B cell (primary cell): Measurements from ENCODE around the gene KDM6B. TPM values are rescaled to one million over a fixed set of nuclear protein-coding genes. Genes with fewer than 3 reads are reported as not detected.

Experiments used
- ATAC-seq: fragments of 200-7000 bp; cut with Tn5 transposase; one replicate; pipeline ENCODE4 v1.10.0; 2021; ENCODE audit warnings: low read depth, mild to moderate bottlenecking, moderate number of reproducible peaks, moderate library complexity
- CTCF ChIA-PET: fragments of 350-600 bp; sonication (Branson Sonifier 250); formaldehyde crosslinking; loops from one replicate; lab custom pipeline; 2021; ENCODE audit warnings: antibody characterized with exemption, inconsistent platforms; lab: Charles Lee
- POLR2A ChIA-PET: fragments of 350-600 bp; sonication (Branson Sonifier 250); formaldehyde crosslinking; loops from one replicate; lab custom pipeline; 2021; ENCODE audit warnings: antibody characterized with exemption; lab: Charles Lee
- DNase-seq: peaks from one replicate; pipeline ENCODE4 v3.0.0; 2013
- H2AFZ ChIP-seq: 2 replicates; pipeline ENCODE4 v1.6.1; 2012; ENCODE audit warnings: mild to moderate bottlenecking, low read depth, low read length; ENCODE audit not compliant: insufficient read depth, poor library complexity, severe bottlenecking
- H3K27ac ChIP-seq, 2 donors: 1 replicate in 1 of 2; 2 replicates in 1 of 2; pipeline ENCODE4 v1.5.1; 2012 to 2013; ENCODE audit warnings: low read length in 2 of 2, mild to moderate bottlenecking in 2 of 2, moderate library complexity in 1 of 2
- H3K27me3 ChIP-seq, 4 experiments: fragments of 200-600 bp in 1 of 4; sonication (generic) in 1 of 4; replicated peaks in 1 of 4; 1 replicate in 2 of 4; 2 replicates in 2 of 4; pipeline versions ENCODE4 v1.6.1 to v1.7.0; 2013 to 2016; ENCODE audit warnings: low read length in 3 of 4, mild to moderate bottlenecking in 2 of 4, mixed read lengths in 1 of 4, moderate library complexity in 1 of 4; ENCODE audit not compliant: insufficient read depth in 4 of 4, control insufficient read depth in 3 of 4; ENCODE audit errors: control extremely low read depth in 1 of 4
- H3K36me3 ChIP-seq, 2 experiments: replicated peaks in 1 of 2; 1 replicate in 1 of 2; 2 replicates in 1 of 2; pipeline versions ENCODE4 v1.6.1 to v1.7.1; 2013; ENCODE audit warnings: low read length in 1 of 2; ENCODE audit not compliant: insufficient read depth in 2 of 2, control insufficient read depth in 1 of 2; ENCODE audit errors: control extremely low read depth in 1 of 2, extremely low read depth in 1 of 2
- H3K4me1 ChIP-seq, 2 donors: fragments of 200-600 bp in 1 of 2; sonication (generic) in 1 of 2; 1 replicate in 1 of 2; 2 replicates in 1 of 2; pipeline versions ENCODE4 v1.5.1 to v1.6.1; 2013 to 2017; ENCODE audit warnings: low read length in 2 of 2; ENCODE audit not compliant: control insufficient read depth in 2 of 2, insufficient read depth in 2 of 2
- H3K4me2 ChIP-seq: replicated peaks from 2 replicates; pipeline ENCODE3; 2012; ENCODE audit warnings: mild to moderate bottlenecking, low read depth, low read length; ENCODE audit not compliant: poor library complexity, severe bottlenecking
- H3K4me3 ChIP-seq, 5 experiments: fragments of 200-600 bp in 1 of 5; sonication (generic) in 1 of 5; 1 replicate in 3 of 5; 2 replicates in 2 of 5; pipeline versions ENCODE4 v1.5.1 to v1.7.0; 2011 to 2016; ENCODE audit warnings: low read length in 4 of 5, mild to moderate bottlenecking in 4 of 5, low read depth in 2 of 5, control low read depth in 1 of 5, moderate library complexity in 1 of 5; ENCODE audit not compliant: insufficient read depth in 1 of 5; ENCODE audit errors: control extremely low read depth in 1 of 5, extremely low read depth in 1 of 5
- H3K79me2 ChIP-seq: fragments of 200-600 bp; sonication (generic); one replicate; pipeline ENCODE4 v1.6.0; 2016; ENCODE audit warnings: low read length; ENCODE audit not compliant: control insufficient read depth, insufficient read depth
- H3K9ac ChIP-seq: fragments of 200-600 bp; sonication (generic); 2 replicates; pipeline ENCODE4 v1.6.1; 2017; ENCODE audit warnings: mild to moderate bottlenecking, low read length, moderate library complexity
- H3K9me3 ChIP-seq, 3 donors: one replicate each; pipeline versions ENCODE4 v1.6.1 to v1.7.1; 2013; ENCODE audit warnings: low read length in 2 of 3; ENCODE audit not compliant: control insufficient read depth in 2 of 3, insufficient read depth in 1 of 3; ENCODE audit errors: control extremely low read depth in 1 of 3
- H4K20me1 ChIP-seq: 2 replicates; pipeline ENCODE4 v1.6.0; 2012; ENCODE audit warnings: mild to moderate bottlenecking, low read length; ENCODE audit not compliant: insufficient read depth, control insufficient read depth, poor library complexity, severe bottlenecking
- H3K27ac Mint-ChIP-seq: one replicate; pipeline ENCODE4 v1.8.0; 2021; ENCODE audit warnings: mixed read lengths
- H3K27me3 Mint-ChIP-seq: one replicate; pipeline ENCODE4 v1.8.0; 2021; ENCODE audit warnings: mixed read lengths
- H3K4me1 Mint-ChIP-seq: one replicate; pipeline ENCODE4 v1.8.0; 2021; ENCODE audit warnings: mixed read lengths
- H3K4me3 Mint-ChIP-seq: one replicate; pipeline ENCODE4 v1.8.0; 2021; ENCODE audit warnings: mixed read lengths
- H3K9me3 Mint-ChIP-seq: one replicate; pipeline ENCODE4 v1.8.0; 2022; ENCODE audit warnings: mixed read lengths; ENCODE audit not compliant: insufficient read depth
- EZH2 ChIP-seq: IDR thresholded peaks from 2 replicates; pipeline ENCODE4 v1.6.1; 2012; ENCODE audit warnings: borderline replicate concordance, low read depth, mild to moderate bottlenecking, moderate library complexity, low read length; ENCODE audit not compliant: insufficient read depth, poor library complexity, severe bottlenecking
- WGBS: methylation state at CpG from one replicate; pipeline ENCODE4 v1.1.5; 2013; ENCODE audit warnings: missing lambda C conversion rate; ENCODE audit not compliant: insufficient coverage; 5-methylcytosine and 5-hydroxymethylcytosine counted together
- intact Hi-C: fragments of 100-400 bp; cut with micrococcal nuclease; formaldehyde crosslinking; loops from one replicate; pipeline ENCODE4 v1.10.0; 2022
- polyA plus RNA-seq: library from polyadenylated mRNA; depleted of rRNA; stranded (reverse); fragments of >200 nt; gene quantifications from 2 replicates; pipeline ENCODE4 v1.2.3, GENCODE V29; 2012
- total RNA-seq, 2 donors: library from RNA; stranded (reverse); fragments of 120-200 nt in 1 of 2; gene quantifications; 1 replicate in 1 of 2; 2 replicates in 1 of 2; pipeline versions ENCODE4 v1.2.3 to v1.2.4, GENCODE V29; 2013 to 2022
- TF ChIP-seq, protein P1 (sequence below): fragments of 200-600 bp; IDR thresholded peaks from one replicate; pipeline ENCODE4 v1.8.0; 2022; ENCODE audit warnings: antibody characterized with exemption, mild to moderate bottlenecking

The KDM6B gene
- total and polyA plus RNA-seq, 2 donors (not counting 1 experiment from before 2014, with no cell fraction given) = 18.6 to 110 TPM

DNA sequence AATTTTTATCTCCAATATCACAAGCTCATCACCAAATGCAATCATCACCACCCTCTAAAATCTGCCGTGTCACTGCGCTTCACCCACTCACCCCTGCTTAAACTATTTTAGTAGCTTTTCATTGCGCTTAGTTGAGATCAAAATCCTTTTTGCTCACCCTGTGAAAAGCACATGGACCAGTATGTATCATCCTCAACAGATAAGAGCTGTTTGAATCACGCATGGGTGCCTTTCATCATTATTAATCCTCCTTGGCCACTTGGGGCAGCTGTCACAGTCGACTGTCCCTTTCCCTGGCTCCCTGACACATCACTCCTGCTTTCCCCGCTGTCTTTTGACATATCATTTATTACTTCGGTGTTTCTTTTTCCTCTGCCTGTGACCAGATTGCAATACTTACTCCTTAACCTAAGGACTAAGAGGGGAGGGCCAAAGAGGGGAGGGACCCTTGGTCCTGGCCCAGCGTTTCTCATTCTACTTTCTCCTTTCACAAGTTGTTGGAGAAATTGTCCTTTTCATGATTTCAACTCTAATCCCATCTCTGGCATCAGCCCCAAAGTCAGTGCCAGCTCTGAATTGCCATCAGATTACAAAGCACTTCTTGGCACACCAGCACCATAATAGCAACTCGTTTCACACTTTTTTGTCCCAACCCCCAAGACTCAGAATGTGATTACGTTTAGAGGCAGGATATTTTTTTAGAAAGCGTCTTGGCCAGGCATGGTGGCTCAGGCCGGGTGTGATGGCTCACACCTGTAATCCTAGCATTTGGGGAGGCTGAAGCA lies 8.6 kb upstream of the KDM6B start:
- Histone ChIP-seq H3K4me3 (no peak overlapping the region), H3K27me3 (peaks cover 0 to 2% (median under 1%) of the 10 kb centered on the region in 4 experiments), H3K27ac (no peak overlapping the region), H3K4me2 (no peak overlapping the region), H4K20me1 (no peaks in the 10 kb centered on the region), H3K9ac (no peak overlapping the region), H3K4me1 (no peaks in the 10 kb centered on the region), H3K36me3 (no peaks in the 10 kb centered on the region), H3K9me3 (no peaks in the 10 kb centered on the region), H3K79me2 (no peaks in the 10 kb centered on the region), H2AFZ (no peak overlapping the region)
- 71% methylated on average over 9 of the region's 12 CpGs for WGBS
- no peak for DNase-seq
- ChIA-PET POLR2A (interaction anchor here (1.1 kb wide), 1 partner anchor 9 kb away, joined by 4 read pairs; no protein-coding TSS in a partner anchor), CTCF (interaction anchor here (1.0 to 2.5 kb wide), 15 partner anchors 9 to 235 kb away, joined by 3 to 19 read pairs (median 6); partner anchors contain the start of genes CYB5D1, KDM6B and NAA38)
- TF ChIP-seq, protein P1, sequence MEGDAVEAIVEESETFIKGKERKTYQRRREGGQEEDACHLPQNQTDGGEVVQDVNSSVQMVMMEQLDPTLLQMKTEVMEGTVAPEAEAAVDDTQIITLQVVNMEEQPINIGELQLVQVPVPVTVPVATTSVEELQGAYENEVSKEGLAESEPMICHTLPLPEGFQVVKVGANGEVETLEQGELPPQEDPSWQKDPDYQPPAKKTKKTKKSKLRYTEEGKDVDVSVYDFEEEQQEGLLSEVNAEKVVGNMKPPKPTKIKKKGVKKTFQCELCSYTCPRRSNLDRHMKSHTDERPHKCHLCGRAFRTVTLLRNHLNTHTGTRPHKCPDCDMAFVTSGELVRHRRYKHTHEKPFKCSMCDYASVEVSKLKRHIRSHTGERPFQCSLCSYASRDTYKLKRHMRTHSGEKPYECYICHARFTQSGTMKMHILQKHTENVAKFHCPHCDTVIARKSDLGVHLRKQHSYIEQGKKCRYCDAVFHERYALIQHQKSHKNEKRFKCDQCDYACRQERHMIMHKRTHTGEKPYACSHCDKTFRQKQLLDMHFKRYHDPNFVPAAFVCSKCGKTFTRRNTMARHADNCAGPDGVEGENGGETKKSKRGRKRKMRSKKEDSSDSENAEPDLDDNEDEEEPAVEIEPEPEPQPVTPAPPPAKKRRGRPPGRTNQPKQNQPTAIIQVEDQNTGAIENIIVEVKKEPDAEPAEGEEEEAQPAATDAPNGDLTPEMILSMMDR = no peak
- no peak for TF ChIP-seq EZH2
- H3K27ac Mint-ChIP-seq = no peak overlapping the region
- ATAC-seq = no peak
- no peak overlapping the region for H3K4me3 Mint-ChIP-seq
- H3K4me1 Mint-ChIP-seq = no peaks in the 10 kb centered on the region
- no peaks in the 10 kb centered on the region for H3K9me3 Mint-ChIP-seq
- H3K27me3 Mint-ChIP-seq = peaks cover 21% of the 10 kb centered on the region
- intact Hi-C loops = no loop called here

DNA sequence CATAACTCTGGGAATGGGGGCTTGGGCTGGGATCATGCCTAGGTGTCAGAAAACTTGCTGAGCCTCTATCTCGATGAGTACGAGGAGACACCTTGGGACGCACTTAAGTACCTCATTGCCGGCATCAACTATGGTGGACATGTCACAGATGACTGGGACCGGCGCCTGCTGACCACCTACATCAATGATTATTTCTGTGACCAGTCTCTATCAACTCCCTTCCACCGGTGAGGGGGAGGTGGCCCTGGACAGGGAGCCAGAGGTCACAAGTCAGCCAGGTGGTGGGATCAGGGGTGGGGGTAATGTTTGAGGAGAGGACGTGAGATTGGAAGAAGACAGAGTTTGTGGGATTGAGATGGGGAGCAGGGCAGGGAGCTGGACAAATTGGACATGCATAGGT lies 3.4 kb upstream of the KDM6B start:
- no peak overlapping the region for H3K27ac Mint-ChIP-seq
- WGBS = 95% methylated on average over 4 of the region's 8 CpGs
- TF ChIP-seq, protein P1 = no peak
- no peak for TF ChIP-seq EZH2
- ChIA-PET CTCF (interaction anchor here (1.6 to 2.2 kb wide), 2 partner anchors 12 to 26 kb away, joined by 5 to 7 read pairs; partner anchors contain the start of gene NAA38), POLR2A (no interaction called here)
- H3K27me3 ChIP-seq = peaks cover 0 to 13% (median 2%) of the 10 kb centered on the region in 4 experiments
- H3K4me1 ChIP-seq = peaks cover 7 to 15% of the 10 kb centered on the region in 2 donors
- H3K9me3 ChIP-seq = no peaks in the 10 kb centered on the region
- H3K27me3 Mint-ChIP-seq = peaks cover 22% of the 10 kb centered on the region
- DNase-seq (no peak), ATAC-seq (no peak)
- no peaks in the 10 kb centered on the region for H3K9me3 Mint-ChIP-seq
- H3K4me3 Mint-ChIP-seq = no peak overlapping the region
- H3K4me2 ChIP-seq = no peak overlapping the region
- no peak overlapping the region for H3K4me3 ChIP-seq
- no peaks in the 10 kb centered on the region for H3K36me3 ChIP-seq
- H4K20me1 ChIP-seq = no peaks in the 10 kb centered on the region
- H3K4me1 Mint-ChIP-seq = peaks cover 8% of the 10 kb centered on the region
- H3K27ac ChIP-seq = no peak overlapping the region
- intact Hi-C loops = loop anchor here (10.0 kb wide), 2 partner anchors 816 to 1176 kb away; partner anchors contain the start of genes C17orf100, MED31 and RNASEK
- H3K79me2 ChIP-seq = peaks cover 17% of the 10 kb centered on the region
- H3K9ac ChIP-seq = no peak overlapping the region
- no peak overlapping the region for H2AFZ ChIP-seq
